Body of pancreas (tissue), 4 donors: ENCODE measurements around the gene ARNT2. TPM values are rescaled to one million over a fixed set of nuclear protein-coding genes. Genes with fewer than 3 reads are reported as not detected.
"Not testable (repeated sequence)": the region's sequence is repeated elsewhere in the genome, so short reads cannot be mapped to it uniquely, and the experiment has no call there.

Source experiments
- ATAC-seq: fragments of 150-250 bp; one replicate; pipeline ENCODE4 v1.9.1; 2016
- DNase-seq, 4 donors: peaks; one replicate each; pipeline ENCODE4 v3.0.0-alpha.2; 2019
- H3K27ac ChIP-seq, 4 donors: fragments of 200-600 bp; sonication (generic); 1 replicate in 3 of 4; 2 replicates in 1 of 4; pipeline versions ENCODE4 v1.5.1 to v1.6.1; 2016 to 2019; ENCODE audit warnings: mild to moderate bottlenecking in 1 of 4, mixed read lengths in 1 of 4, moderate library complexity in 1 of 4
- H3K27me3 ChIP-seq, 2 donors: fragments of 200-600 bp; sonication (generic); one replicate each; pipeline ENCODE4 v1.6.0; 2016; ENCODE audit warnings: mild to moderate bottlenecking in 1 of 2
- H3K36me3 ChIP-seq, 2 donors: fragments of 200-600 bp; sonication (generic); replicated peaks in 1 of 2; 2 replicates each; pipeline ENCODE4 v1.5.1; 2016; ENCODE audit warnings: low read depth in 2 of 2; ENCODE audit not compliant: insufficient read depth in 1 of 2
- H3K4me1 ChIP-seq: fragments of 200-600 bp; sonication (generic); one replicate; pipeline ENCODE4 v1.6.0; 2016
- H3K4me3 ChIP-seq, 2 donors: fragments of 200-600 bp; sonication (generic); 1 replicate in 1 of 2; 2 replicates in 1 of 2; pipeline ENCODE4 v1.5.1; 2016 to 2019
- H3K9me3 ChIP-seq, 3 donors: fragments of 200-600 bp; sonication (generic); 1 replicate in 2 of 3; 2 replicates in 1 of 3; pipeline ENCODE4 v1.5.1; 2016
- POLR2A ChIP-seq, 3 donors: fragments of 450-650 bp; IDR thresholded peaks; one replicate each; pipeline ENCODE4 v1.6.1; 2016; ENCODE audit warnings: antibody characterized with exemption in 3 of 3, mild to moderate bottlenecking in 2 of 3
- WGBS, 2 donors: methylation state at CpG; one replicate each; pipeline ENCODE4 v1.1.5; 2017; 5-methylcytosine and 5-hydroxymethylcytosine counted together
- intact Hi-C: fragments of 100-400 bp; cut with DNase I; formaldehyde crosslinking; loops from one replicate; pipeline ENCODE4 v1.15.1; 2023
- microRNA-seq, 2 donors: library from miRNA; unstranded; fragments of <30 nt; microRNA quantifications; one replicate each; pipeline ENCODE4, GENCODE V29; 2016; ENCODE audit warnings: borderline number of aligned reads in 2 of 2, borderline replicate concordance in 2 of 2
- total RNA-seq, 2 donors: library from RNA; depleted of rRNA; stranded (reverse); fragments of >200 nt; gene quantifications; one replicate each; pipeline ENCODE4 v1.1.0, GENCODE V29; 2016
- TF ChIP-seq, protein P1 (sequence below), 7 experiments: fragments of 450-650 bp in 4 of 7; fragments of 200-600 bp in 3 of 7; sonication (generic) in 3 of 7; IDR thresholded peaks; one replicate each; pipeline ENCODE4 v1.5.1; 2016 to 2019; ENCODE audit warnings: antibody characterized with exemption in 7 of 7

The ARNT2 gene
- total RNA-seq, 2 donors from 2014 or later: 5.3 to 5.4 TPM

DNA sequence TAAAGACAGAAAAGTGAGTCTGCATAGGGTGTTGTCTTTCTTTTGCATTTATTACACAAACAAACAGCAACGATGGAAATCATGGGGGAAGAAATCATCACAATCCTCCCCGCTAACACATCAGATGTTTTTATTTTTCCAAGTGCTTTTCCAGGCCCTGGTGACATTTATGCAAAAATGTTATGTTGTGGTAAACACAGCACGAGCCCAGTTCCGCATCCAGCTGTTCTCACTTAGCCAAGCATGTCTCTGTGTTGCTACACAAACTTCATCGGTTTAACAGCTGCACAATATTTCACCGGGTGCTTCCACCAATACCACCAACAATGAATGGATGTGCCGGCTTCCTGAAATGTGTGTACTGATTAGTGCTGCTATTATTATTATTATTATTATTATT, 237.2 kb downstream of the ARNT2 start:
- WGBS, 2 donors: 84 to 92% methylated on average over 7 of the region's 7 CpGs
- Histone ChIP-seq H3K27ac (no peak overlapping the region), H3K36me3 (no peaks in the 10 kb centered on the region), H3K4me1 (no peaks in the 10 kb centered on the region), H3K9me3 (peaks cover 0 to 5% (median 0%) of the 10 kb centered on the region in 3 donors), H3K4me3 (no peak overlapping the region), H3K27me3 (no peaks in the 10 kb centered on the region)
- intact Hi-C loops: no loop called here
- no peak for DNase-seq
- ATAC-seq: no peak
- TF ChIP-seq, protein P1, sequence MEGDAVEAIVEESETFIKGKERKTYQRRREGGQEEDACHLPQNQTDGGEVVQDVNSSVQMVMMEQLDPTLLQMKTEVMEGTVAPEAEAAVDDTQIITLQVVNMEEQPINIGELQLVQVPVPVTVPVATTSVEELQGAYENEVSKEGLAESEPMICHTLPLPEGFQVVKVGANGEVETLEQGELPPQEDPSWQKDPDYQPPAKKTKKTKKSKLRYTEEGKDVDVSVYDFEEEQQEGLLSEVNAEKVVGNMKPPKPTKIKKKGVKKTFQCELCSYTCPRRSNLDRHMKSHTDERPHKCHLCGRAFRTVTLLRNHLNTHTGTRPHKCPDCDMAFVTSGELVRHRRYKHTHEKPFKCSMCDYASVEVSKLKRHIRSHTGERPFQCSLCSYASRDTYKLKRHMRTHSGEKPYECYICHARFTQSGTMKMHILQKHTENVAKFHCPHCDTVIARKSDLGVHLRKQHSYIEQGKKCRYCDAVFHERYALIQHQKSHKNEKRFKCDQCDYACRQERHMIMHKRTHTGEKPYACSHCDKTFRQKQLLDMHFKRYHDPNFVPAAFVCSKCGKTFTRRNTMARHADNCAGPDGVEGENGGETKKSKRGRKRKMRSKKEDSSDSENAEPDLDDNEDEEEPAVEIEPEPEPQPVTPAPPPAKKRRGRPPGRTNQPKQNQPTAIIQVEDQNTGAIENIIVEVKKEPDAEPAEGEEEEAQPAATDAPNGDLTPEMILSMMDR (IDR thresholded peaks at IDR 0.05): no peak
- TF ChIP-seq POLR2A (IDR thresholded peaks at IDR 0.05): no peak

DNA sequence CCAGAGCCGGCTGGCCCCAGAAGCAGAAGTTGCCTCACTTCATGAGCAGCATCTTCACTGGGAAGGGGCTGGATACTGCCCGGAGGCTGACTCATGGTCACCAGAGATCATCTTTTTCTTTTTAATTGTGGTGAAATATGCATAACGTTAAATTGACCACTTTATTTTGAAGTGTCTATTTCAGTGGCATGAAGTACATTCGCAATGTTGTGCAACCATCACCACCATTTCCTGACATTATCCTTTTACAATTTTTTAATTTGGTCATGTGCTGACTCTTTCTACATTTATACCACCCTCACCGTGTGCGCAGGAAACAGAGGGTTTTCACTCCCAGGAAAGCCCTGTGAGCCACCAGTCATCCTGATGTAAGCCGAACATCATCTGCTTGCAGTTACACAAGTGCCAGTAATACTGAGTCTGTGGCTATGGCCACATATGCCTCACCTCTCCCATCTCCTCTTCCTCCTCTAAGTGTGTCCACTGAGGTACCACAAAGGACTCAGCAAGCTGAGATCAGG, 239.3 kb downstream of the ARNT2 start:
- TF ChIP-seq, protein P1 (IDR thresholded peaks at IDR 0.05): no peak
- TF ChIP-seq POLR2A (IDR thresholded peaks at IDR 0.05): no peak
- intact Hi-C loops: no loop called here
- H3K9me3 ChIP-seq: peaks cover 0 to 5% (median 0%) of the 10 kb centered on the region in 3 donors
- DNase-seq (no peak), ATAC-seq (no peak)
- H3K36me3 ChIP-seq: no peaks in the 10 kb centered on the region
- H3K27me3 ChIP-seq: no peaks in the 10 kb centered on the region
- 53 to 71% methylated on average over 7 of the region's 7 CpGs for WGBS, 2 donors
- no peak overlapping the region for H3K27ac ChIP-seq
- no peaks in the 10 kb centered on the region for H3K4me1 ChIP-seq
- no peak overlapping the region for H3K4me3 ChIP-seq

DNA sequence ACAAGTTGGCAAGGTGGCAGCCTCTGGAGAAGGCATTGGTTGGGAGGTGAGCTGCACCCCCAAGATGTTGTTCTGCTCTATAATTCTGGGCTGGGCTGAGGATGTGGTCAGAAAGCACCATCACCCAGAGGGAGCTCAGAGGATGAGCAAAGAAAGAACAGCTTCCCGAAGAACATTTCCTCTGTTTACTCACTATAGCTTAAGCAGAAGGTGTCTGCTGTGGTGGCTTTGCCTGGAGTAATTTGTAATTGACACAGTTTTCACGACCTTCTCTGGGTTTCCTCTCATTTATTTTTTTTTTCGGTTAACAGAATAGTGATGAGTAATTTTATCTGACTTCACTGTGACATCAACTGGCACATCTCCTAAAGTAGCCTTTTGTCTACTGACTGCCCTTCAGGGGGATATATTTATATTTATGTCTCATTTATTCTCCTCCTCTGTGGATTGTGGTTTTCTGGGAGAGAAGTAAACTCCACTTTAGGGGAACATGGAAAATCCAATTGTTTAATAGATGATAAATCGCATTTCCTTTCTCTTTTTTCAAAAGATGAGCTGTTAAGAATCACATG, 241.4 kb downstream of the ARNT2 start:
- WGBS, 2 donors: 40 to 67% methylated on average over 4 of the region's 4 CpGs
- Histone ChIP-seq H3K4me3 (no peak overlapping the region), H3K27ac (no peak overlapping the region), H3K36me3 (no peaks in the 10 kb centered on the region), H3K9me3 (peaks cover 0 to 5% (median 0%) of the 10 kb centered on the region in 3 donors), H3K4me1 (no peaks in the 10 kb centered on the region), H3K27me3 (no peaks in the 10 kb centered on the region)
- no peak for ATAC-seq
- DNase-seq: no peak
- no peak for TF ChIP-seq POLR2A (IDR thresholded peaks at IDR 0.05)
- TF ChIP-seq, protein P1 (IDR thresholded peaks at IDR 0.05): no peak
- intact Hi-C loops: no loop called here

DNA sequence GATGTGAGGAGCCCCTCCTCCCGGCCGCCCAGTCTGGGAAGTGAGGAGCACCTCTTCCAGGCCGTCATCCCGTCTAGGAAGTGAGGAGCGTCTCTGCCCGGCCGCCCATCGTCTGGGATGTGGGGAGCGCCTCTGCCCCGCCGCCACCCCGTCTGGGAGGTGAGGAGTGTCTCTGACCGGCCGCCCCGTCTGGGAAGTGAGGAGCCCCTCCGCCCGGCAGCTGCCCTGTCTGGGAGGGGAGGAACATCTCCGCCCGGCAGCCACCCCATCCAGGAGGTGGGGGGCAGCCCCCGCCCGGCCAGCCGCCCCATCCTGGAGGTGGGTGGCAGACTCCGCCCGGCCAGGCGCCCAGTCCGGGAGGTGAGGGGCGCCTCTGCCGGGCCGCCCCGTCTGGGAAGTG, 243.2 kb downstream of the ARNT2 start:
- H3K27ac ChIP-seq, H3K4me1 ChIP-seq, ATAC-seq, H3K9me3 ChIP-seq, DNase-seq, intact Hi-C loops, H3K36me3 ChIP-seq, H3K27me3 ChIP-seq, H3K4me3 ChIP-seq: not testable (repeated sequence)
- WGBS, 2 donors: 93 to 98% methylated on average over 13 to 21 of the region's 30 CpGs

Small RNAs within 50 kb of the gene (microRNA-seq; reads per million reads assigned to microRNA genes)
- gene MIR5572: 0 reads per million in 2 donors

Other genes starting within 250 kb of the ARNT2 start
- 1 to 10 TPM in 1 of 2 donors, under 1 TPM in 1; 0.66 to 1.0 TPM for gene CTXND1, start 152.2 kb upstream of the ARNT2 start, total RNA-seq